Thyroid gland (tissue), 4 donors: ENCODE data around the gene TRIM43. TPM values are rescaled to one million over a fixed set of nuclear protein-coding genes. Genes with fewer than 3 reads are reported as not detected.
"Not testable (repeated sequence)": the region's sequence is repeated elsewhere in the genome, so short reads cannot be mapped to it uniquely, and the experiment has no call there.

Source experiments
- DNase-seq, 2 donors: peaks; one replicate each; pipeline ENCODE4 v3.0.0-alpha.2; 2019
- H3K27ac ChIP-seq, 3 donors: fragments of 200-600 bp; sonication (generic); 1 replicate in 2 of 3; 2 replicates in 1 of 3; pipeline ENCODE4 v1.5.1; 2016 to 2019; ENCODE audit warnings: mild to moderate bottlenecking in 1 of 3, moderate library complexity in 1 of 3
- H3K27me3 ChIP-seq: fragments of 200-600 bp; sonication (generic); one replicate; pipeline ENCODE4 v1.5.1; 2019
- H3K36me3 ChIP-seq, 2 donors: fragments of 200-600 bp; sonication (generic); one replicate each; pipeline ENCODE4 v1.5.1; 2016 to 2019
- H3K4me1 ChIP-seq, 2 donors: fragments of 200-600 bp; sonication (generic); one replicate each; pipeline ENCODE4 v1.5.1; 2017 to 2019
- H3K4me3 ChIP-seq, 3 donors: fragments of 200-600 bp; sonication (generic); replicated peaks in 1 of 3; 1 replicate in 2 of 3; 2 replicates in 1 of 3; pipeline ENCODE4 v1.5.1; 2016; ENCODE audit warnings: mild to moderate bottlenecking in 1 of 3
- H3K9me3 ChIP-seq: fragments of 200-600 bp; sonication (generic); one replicate; pipeline ENCODE4 v1.5.1; 2017
- CTCF ChIP-seq, 6 experiments: fragments of 200-600 bp in 3 of 6; fragments of 450-650 bp in 3 of 6; sonication (generic) in 3 of 6; IDR thresholded peaks; one replicate each; pipeline ENCODE4 v1.5.1; 2016 to 2019; ENCODE audit warnings: antibody characterized with exemption in 6 of 6, mild to moderate bottlenecking in 2 of 6, inconsistent platforms in 1 of 6, moderate library complexity in 1 of 6
- POLR2A ChIP-seq, 2 donors: fragments of 450-650 bp; IDR thresholded peaks; one replicate each; pipeline ENCODE4 v1.6.1; 2017; ENCODE audit warnings: antibody characterized with exemption in 2 of 2, mild to moderate bottlenecking in 2 of 2, moderate library complexity in 1 of 2
- WGBS, 2 donors: methylation state at CpG; one replicate each; pipeline ENCODE4 v1.1.5; 2017; 5-methylcytosine and 5-hydroxymethylcytosine counted together
- intact Hi-C: fragments of 100-400 bp; cut with DNase I; formaldehyde crosslinking; loops from one replicate; pipeline ENCODE4 v1.15.1; 2023
- total RNA-seq, 4 donors: library from RNA; depleted of rRNA; stranded (reverse); fragments of >200 nt; gene quantifications; one replicate each; pipeline ENCODE4 v1.2.3, GENCODE V29; 2016

TRIM43 gene
- total RNA-seq, 4 donors from 2014 or later = not detected

GRCh38 chr2:95575857-95576256 is 15.9 kb upstream of the TRIM43 start:
- Histone ChIP-seq H3K36me3 (no peaks in the 10 kb centered on the region), H3K9me3 (no peaks in the 10 kb centered on the region), H3K4me1 (no peaks in the 10 kb centered on the region), H3K27ac (no peak overlapping the region), H3K27me3 (no peaks in the 10 kb centered on the region), H3K4me3 (no peak overlapping the region)
- no peak for DNase-seq
- no peak for TF ChIP-seq CTCF (IDR thresholded peaks at IDR 0.05)
- intact Hi-C loops = no loop called here

GRCh38 chr2:95578539-95578938 is 13.3 kb upstream of the TRIM43 start:
- Histone ChIP-seq H3K4me3 (no peak overlapping the region), H3K9me3 (no peaks in the 10 kb centered on the region), H3K27me3 (no peaks in the 10 kb centered on the region), H3K27ac (no peak overlapping the region), H3K36me3 (no peaks in the 10 kb centered on the region), H3K4me1 (no peaks in the 10 kb centered on the region)
- TF ChIP-seq POLR2A (IDR thresholded peaks at IDR 0.05) = no peak
- no peak for TF ChIP-seq CTCF (IDR thresholded peaks at IDR 0.05)
- intact Hi-C loops = no loop called here
- DNase-seq = no peak
- 26 to 27% methylated on average over 1 of the region's 1 CpG for WGBS, 2 donors

DNA sequence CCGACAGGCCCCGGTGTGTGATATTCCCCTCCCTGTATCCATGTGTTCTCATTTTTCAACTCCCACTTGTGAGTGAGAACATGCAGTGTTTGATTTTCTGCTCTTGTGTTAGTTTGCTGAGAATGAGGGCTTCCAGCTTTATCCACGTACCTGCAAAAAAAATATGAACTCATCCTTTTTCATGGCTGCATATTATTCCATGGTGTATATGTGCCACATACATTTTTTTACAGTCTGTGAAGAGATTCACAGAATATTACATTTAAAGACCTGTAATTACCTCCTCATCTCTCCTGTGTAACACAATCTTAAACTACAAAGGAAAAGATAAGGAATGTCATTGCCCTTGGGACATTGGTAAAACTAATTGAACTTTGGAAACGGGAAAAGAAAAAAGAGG is 8.3 kb upstream of the TRIM43 start:
- H3K36me3 ChIP-seq, intact Hi-C loops, H3K9me3 ChIP-seq, H3K4me3 ChIP-seq, H3K27me3 ChIP-seq, H3K27ac ChIP-seq, DNase-seq, H3K4me1 ChIP-seq: not testable (repeated sequence)
- 93 to 94% methylated on average over 4 of the region's 4 CpGs for WGBS, 2 donors

- H3K4me1 ChIP-seq, H3K9me3 ChIP-seq, intact Hi-C loops, H3K36me3 ChIP-seq, H3K4me3 ChIP-seq, H3K27ac ChIP-seq, H3K27me3 ChIP-seq: not testable (repeated sequence)
- WGBS, 2 donors = 26 to 58% methylated on average over 1 of the region's 1 CpG
- DNase-seq = peak; percentile 20 to 21
Observed at GRCh38 chr2:95584321-95584720, 7.5 kb upstream of the TRIM43 start.

DNA sequence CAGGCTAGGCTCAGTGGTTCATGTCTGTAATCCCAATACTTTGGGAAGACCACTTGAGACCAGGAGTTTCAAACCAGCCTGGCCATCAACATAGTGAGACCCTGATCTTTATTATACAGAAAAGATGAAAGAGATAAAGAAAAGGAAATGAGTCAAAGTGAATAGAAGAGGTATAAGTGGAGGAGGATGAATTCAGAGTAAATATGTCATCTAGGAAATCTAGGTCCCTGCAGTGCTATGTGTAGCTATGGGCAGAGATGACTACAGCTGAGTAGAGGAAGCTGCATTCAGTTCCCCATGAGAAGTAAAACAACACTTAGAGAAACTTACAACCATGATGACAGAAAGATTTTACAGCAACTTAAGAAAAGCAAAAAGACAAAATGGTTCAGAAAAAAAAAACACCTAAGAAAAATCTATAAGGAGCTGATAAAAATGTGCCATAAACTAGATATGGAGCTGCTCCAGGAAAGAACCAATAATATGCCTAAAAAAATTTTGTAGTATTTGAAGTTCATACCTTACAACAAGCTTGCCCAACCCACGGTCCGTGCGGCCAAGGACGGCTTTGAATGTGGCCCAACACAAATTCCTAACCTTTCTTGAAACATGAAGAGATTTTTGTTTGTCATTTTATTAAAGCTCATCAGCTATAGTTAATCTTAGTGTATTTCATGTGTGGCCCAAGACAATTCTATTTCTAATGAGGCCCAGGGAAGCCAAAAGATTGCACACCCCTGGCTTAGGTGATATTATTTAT is 1.8 kb upstream of the TRIM43 start:
- H3K4me3 ChIP-seq, H3K27ac ChIP-seq, H3K9me3 ChIP-seq, DNase-seq, H3K36me3 ChIP-seq, intact Hi-C loops, H3K27me3 ChIP-seq, H3K4me1 ChIP-seq: not testable (repeated sequence)
- 86 to 95% methylated on average over 4 of the region's 4 CpGs for WGBS, 2 donors

DNA sequence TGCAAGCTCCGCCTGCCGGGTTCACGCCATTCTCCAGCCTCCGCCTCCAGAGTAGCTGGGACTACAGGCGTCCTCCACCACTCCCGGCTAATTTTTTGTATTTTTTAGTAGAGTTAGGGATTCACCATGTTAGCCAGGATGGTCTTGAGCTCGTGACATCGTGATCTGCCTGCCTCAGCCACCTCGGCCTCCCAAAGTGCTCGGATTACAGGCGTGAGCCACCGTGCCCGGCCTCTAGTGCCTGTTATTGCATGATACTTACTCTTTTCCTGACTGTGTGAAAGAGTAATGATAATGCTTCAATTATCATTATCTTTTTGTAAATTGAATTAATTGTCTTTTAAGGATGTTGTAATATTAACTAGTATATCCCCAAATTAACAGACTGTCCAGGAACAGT is 1.2 kb downstream of the TRIM43 start:
- H3K27me3 ChIP-seq, intact Hi-C loops, DNase-seq, H3K27ac ChIP-seq, H3K4me1 ChIP-seq, H3K9me3 ChIP-seq, H3K36me3 ChIP-seq, H3K4me3 ChIP-seq: not testable (repeated sequence)
- 89 to 96% methylated on average over 13 of the region's 13 CpGs for whole genome bisulfite sequencing, 2 donors

GRCh38 chr2:95595012-95595411 is 3.2 kb downstream of the TRIM43 start:
- H3K4me1 ChIP-seq, H3K36me3 ChIP-seq, H3K27ac ChIP-seq, H3K9me3 ChIP-seq, H3K4me3 ChIP-seq, intact Hi-C loops, H3K27me3 ChIP-seq, DNase-seq: not testable (repeated sequence)
- WGBS, 2 donors = 44 to 61% methylated on average over 2 of the region's 2 CpGs

GRCh38 chr2:95601301-95601700 is 9.5 kb downstream of the TRIM43 start:
- H3K9me3 ChIP-seq, intact Hi-C loops, H3K4me1 ChIP-seq, DNase-seq, H3K27ac ChIP-seq, H3K4me3 ChIP-seq, H3K27me3 ChIP-seq, H3K36me3 ChIP-seq: not testable (repeated sequence)
- WGBS, 2 donors = no CpG with 5 or more reads among the region's 4 CpGs

DNA sequence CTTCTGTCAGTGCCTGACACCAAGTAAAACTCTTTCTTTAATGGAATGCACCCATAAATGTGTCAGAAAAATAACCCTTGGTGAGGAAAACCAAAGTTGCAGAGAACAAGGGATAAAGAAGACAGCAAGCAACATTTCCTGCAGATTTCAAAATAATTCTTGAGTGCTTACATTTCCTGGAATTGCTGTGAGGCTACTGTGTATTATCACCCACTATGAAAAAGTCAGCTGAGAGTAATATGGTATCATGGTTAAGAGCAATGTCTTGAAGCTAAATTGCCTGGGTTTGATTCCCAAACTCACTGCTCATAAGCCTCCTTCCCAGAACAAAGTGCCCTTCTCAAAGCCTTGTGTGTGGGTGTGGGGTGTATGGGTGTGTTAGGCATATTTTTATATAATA is 10.3 kb downstream of the TRIM43 start:
- H3K9me3 ChIP-seq, H3K27ac ChIP-seq, H3K4me3 ChIP-seq, DNase-seq, H3K27me3 ChIP-seq, intact Hi-C loops, H3K36me3 ChIP-seq, H3K4me1 ChIP-seq: not testable (repeated sequence)

GRCh38 chr2:95608356-95608755 is 16.6 kb downstream of the TRIM43 start:
- H3K4me3 ChIP-seq, H3K4me1 ChIP-seq, H3K27me3 ChIP-seq, intact Hi-C loops, DNase-seq, H3K36me3 ChIP-seq, H3K27ac ChIP-seq, H3K9me3 ChIP-seq: not testable (repeated sequence)
- WGBS, 2 donors = no CpG with 5 or more reads among the region's 3 CpGs

DNA sequence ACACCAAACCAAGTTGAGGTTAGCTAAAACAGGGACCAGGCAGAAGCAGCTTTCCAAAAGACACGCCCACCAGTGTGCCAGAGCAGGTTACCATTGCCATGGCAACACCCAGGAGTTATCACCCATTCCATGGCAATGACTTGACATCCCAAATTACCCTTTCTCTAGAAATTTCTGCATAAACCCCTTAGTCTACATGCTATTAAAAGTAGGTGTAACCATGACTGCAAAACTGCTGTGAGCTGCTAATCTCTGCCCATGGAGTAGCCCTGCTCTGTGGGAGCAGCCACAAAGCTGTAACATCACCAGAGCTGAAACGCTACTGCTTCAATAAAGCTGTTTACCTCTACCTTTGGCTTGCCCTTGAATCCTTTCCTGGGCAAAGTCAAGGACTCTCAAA is 18.0 kb downstream of the TRIM43 start:
- H3K36me3 ChIP-seq, H3K27ac ChIP-seq, H3K4me3 ChIP-seq, H3K27me3 ChIP-seq, intact Hi-C loops, DNase-seq, H3K9me3 ChIP-seq, H3K4me1 ChIP-seq: not testable (repeated sequence)
- WGBS, 2 donors = no CpG with 5 or more reads among the region's 2 CpGs
